GM12873 (cell line): ENCODE results near the gene MAST3.
A peak's percentile ranks its signal among the peaks of the same experiment; 100 is the strongest.

ENCODE experiments used
- CTCF ChIP-seq: IDR thresholded peaks from 2 replicates; pipeline ENCODE4 v1.5.1; 2012; ENCODE audit warnings: low read depth, mild to moderate bottlenecking, moderate library complexity, low read length, control low read depth; ENCODE audit not compliant: insufficient read depth; ENCODE audit errors: missing control alignments

The MAST3 gene

DNA sequence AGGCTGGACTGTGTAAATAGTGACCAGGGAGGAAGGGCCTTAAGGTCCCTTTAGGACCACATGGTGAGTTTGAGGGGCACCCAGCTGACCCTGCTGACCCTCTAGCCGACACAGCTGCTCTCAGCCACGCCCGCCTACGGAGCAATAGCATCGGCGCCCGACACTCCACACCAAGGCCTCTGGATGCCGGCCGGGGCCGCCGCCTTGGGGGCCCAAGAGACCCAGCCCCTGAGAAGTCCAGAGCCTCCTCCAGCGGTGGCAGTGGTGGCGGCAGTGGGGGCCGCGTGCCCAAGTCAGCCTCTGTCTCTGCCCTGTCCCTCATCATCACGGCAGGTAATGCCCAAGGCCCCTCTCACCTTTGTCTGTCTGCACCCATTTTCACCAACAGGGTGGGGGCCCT is 46.8 kb downstream of the MAST3 start:
- TF ChIP-seq CTCF = no peak

- TF ChIP-seq CTCF = no peak
These were observed 47.3 kb downstream of the MAST3 start for GRCh38 chr19:18144906-18145305.

- TF ChIP-seq CTCF = no peak
These were observed 47.9 kb downstream of the MAST3 start for GRCh38 chr19:18145391-18145999.

GRCh38 chr19:18147396-18147795 is 49.8 kb downstream of the MAST3 start:
- TF ChIP-seq CTCF = no peak

GRCh38 chr19:18149596-18149975 is 52.0 kb downstream of the MAST3 start:
- no peak for TF ChIP-seq CTCF

DNA sequence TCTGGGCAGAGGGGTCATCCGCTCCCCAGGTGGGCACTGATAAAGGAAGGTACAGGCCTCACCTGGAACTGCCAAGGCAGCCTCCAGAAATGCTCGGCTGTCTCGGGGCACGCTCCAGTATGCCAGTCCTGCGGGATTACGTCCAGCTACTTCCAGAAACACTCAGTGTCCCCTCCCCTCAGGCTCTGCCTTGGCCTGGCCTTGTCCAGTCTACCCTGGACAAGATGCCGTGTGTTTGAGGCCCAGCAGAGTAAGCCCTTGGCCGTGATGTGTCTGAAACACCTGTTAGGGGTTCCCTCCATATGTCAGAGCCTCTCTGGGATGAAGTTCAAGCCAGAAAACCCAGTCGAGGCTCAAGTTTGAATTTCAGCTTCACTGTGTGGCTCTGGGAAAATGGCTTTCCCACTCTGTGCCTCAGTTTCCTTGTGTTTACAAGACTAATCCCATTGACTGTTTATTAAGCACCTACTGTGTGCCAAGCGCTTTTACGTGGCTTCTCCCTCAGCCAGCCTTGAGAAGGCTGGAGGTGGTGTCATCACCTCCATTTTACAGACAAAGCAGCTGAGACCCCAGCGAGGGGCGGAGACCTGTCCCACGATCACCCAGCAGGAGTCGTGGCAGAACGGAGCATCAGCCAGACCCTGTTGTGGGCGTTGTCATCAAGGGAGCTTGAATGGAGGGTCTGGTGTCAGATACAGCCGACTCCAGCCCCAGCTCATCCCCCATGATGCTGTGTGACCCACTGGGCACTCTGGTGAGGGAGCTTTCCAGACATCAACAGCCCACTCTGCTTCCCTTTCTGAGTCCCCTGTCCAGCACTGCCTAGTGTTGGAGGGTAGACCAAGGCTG is 53.4 kb downstream of the MAST3 start:
- TF ChIP-seq CTCF = no peak

DNA sequence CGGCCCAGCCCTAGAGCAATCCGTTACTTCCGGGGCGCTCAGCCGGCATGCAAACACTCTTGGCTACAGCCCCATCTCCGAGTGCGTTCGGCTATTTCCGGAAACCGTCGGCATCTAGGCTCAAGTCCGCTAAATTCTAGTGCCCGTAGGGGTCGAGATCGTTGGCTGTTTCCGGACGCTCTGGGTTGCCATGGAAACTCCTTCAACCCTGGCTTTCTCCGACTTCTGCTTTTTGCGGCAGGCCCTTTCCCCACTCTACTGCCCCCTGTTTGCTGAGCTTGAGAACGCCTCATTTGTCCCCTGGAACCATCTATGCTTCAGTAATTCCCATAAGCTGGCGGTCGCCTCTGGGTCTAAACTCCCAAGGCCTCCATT is 54.9 kb downstream of the MAST3 start:
- peak; percentile 86 for TF ChIP-seq CTCF
